PC-3 (cell line): ENCODE results near the gene ZSCAN2. TPM values are rescaled to one million over a fixed set of nuclear protein-coding genes. Genes with fewer than 3 reads are reported as not detected.

Experiments used
- ATAC-seq: fragments of 200-7000 bp; cut with Tn5 transposase; 2 replicates; pipeline ENCODE4 v1.9.1; 2020; ENCODE audit warnings: mild to moderate bottlenecking, moderate library complexity
- BruUV-seq: library from RNA; stranded (reverse); fragments of 400-500 nt; replicated peaks from 2 replicates; lab custom pipeline; 2021; lab: Mats Ljungman, UMichigan
- CTCF ChIA-PET: fragments of 300-600 bp; sonication (Branson Sonifier 250); formaldehyde crosslinking; loops from one replicate; lab custom pipeline; 2022; ENCODE audit warnings: antibody characterized with exemption; lab: Charles Lee
- POLR2A ChIA-PET: fragments of 300-600 bp; sonication (Branson Sonifier 250); formaldehyde crosslinking; loops from one replicate; lab custom pipeline; 2022; ENCODE audit warnings: antibody characterized with exemption; ENCODE audit not compliant: unreplicated experiment; lab: Charles Lee
- DNase-seq: peaks from one replicate; pipeline ENCODE4 v3.0.0-alpha.2; 2015
- H2AFZ ChIP-seq: fragments of 300-600 bp; sonication (generic); 2 replicates; pipeline ENCODE4 v1.6.0; 2016; ENCODE audit warnings: antibody characterized with exemption, low read length
- H3F3A ChIP-seq: fragments of 300-600 bp; sonication (generic); one replicate; pipeline ENCODE4 v1.6.0; 2017; ENCODE audit warnings: antibody characterized with exemption, low read length, control low read depth, mild to moderate bottlenecking; ENCODE audit not compliant: unreplicated experiment
- H3K27ac ChIP-seq: fragments of 300-600 bp; sonication (generic); 2 replicates; pipeline ENCODE4 v1.5.1; 2016; ENCODE audit warnings: mild to moderate bottlenecking, low read length
- H3K27me3 ChIP-seq: fragments of 300-600 bp; sonication (generic); 2 replicates; pipeline ENCODE4 v1.6.1; 2016; ENCODE audit warnings: low read length, mixed read lengths
- H3K36me3 ChIP-seq: fragments of 300-600 bp; sonication (generic); 2 replicates; pipeline ENCODE4 v1.6.1; 2016; ENCODE audit warnings: low read depth, mixed run types, low read length, mixed read lengths
- H3K4me1 ChIP-seq: fragments of 300-600 bp; sonication (generic); 2 replicates; pipeline ENCODE4 v1.5.1; 2016; ENCODE audit warnings: low read length; ENCODE audit not compliant: insufficient read depth
- H3K4me2 ChIP-seq: fragments of 300-600 bp; sonication (generic); 2 replicates; pipeline ENCODE4 v1.6.0; 2016; ENCODE audit warnings: low read length
- H3K4me3 ChIP-seq: fragments of 300-600 bp; sonication (generic); 2 replicates; pipeline ENCODE4 v1.5.1; 2016; ENCODE audit warnings: mild to moderate bottlenecking, low read length, mixed read lengths
- H3K79me2 ChIP-seq: fragments of 300-600 bp; sonication (generic); 2 replicates; pipeline ENCODE4 v1.6.1; 2017; ENCODE audit warnings: low read length, mixed read lengths
- H3K9ac ChIP-seq: fragments of 300-600 bp; sonication (generic); 2 replicates; pipeline ENCODE4 v1.6.0; 2016; ENCODE audit warnings: mild to moderate bottlenecking, low read length
- H3K9me2 ChIP-seq: fragments of 300-600 bp; sonication (generic); replicated peaks from 2 replicates; pipeline ENCODE4 v1.6.1; 2016; ENCODE audit warnings: mixed run types, low read length, mixed read lengths
- H3K9me3 ChIP-seq: fragments of 300-600 bp; sonication (generic); 2 replicates; pipeline ENCODE4 v1.6.1; 2016; ENCODE audit warnings: low read length, mixed read lengths
- H4K20me1 ChIP-seq: fragments of 300-600 bp; sonication (generic); 2 replicates; pipeline ENCODE4 v1.6.1; 2016; ENCODE audit warnings: low read length, mixed read lengths
- EZH2 ChIP-seq: fragments of 300-600 bp; sonication (generic); IDR thresholded peaks from one replicate; pipeline ENCODE4 v1.6.1; 2017; ENCODE audit warnings: antibody characterized with exemption, mild to moderate bottlenecking, low read length; ENCODE audit not compliant: unreplicated experiment
- EZH2phosphoT487 ChIP-seq: fragments of 300-600 bp; sonication (generic); IDR thresholded peaks from 2 replicates; pipeline ENCODE4 v1.6.1; 2018; ENCODE audit warnings: mild to moderate bottlenecking, antibody characterized with exemption, low read length, borderline replicate concordance
- intact Hi-C: fragments of 100-400 bp; cut with micrococcal nuclease; formaldehyde crosslinking; loops from 2 replicates; pipeline ENCODE4 v1.9.0; 2023
- total RNA-seq: library from RNA; depleted of rRNA; stranded (reverse); fragments of >200 nt; gene quantifications from 2 replicates; pipeline ENCODE4 v1.2.3, GENCODE V29; 2014
- TF ChIP-seq, protein P1 (sequence below): fragments of 300-600 bp; sonication (generic); conservative IDR thresholded peaks from 2 replicates; pipeline ENCODE4 v1.5.1; 2017; ENCODE audit warnings: antibody characterized with exemption, low read depth, mild to moderate bottlenecking, low read length

The ZSCAN2 gene
- total RNA-seq, 1 experiment from 2014 or later: 15.0 TPM

DNA sequence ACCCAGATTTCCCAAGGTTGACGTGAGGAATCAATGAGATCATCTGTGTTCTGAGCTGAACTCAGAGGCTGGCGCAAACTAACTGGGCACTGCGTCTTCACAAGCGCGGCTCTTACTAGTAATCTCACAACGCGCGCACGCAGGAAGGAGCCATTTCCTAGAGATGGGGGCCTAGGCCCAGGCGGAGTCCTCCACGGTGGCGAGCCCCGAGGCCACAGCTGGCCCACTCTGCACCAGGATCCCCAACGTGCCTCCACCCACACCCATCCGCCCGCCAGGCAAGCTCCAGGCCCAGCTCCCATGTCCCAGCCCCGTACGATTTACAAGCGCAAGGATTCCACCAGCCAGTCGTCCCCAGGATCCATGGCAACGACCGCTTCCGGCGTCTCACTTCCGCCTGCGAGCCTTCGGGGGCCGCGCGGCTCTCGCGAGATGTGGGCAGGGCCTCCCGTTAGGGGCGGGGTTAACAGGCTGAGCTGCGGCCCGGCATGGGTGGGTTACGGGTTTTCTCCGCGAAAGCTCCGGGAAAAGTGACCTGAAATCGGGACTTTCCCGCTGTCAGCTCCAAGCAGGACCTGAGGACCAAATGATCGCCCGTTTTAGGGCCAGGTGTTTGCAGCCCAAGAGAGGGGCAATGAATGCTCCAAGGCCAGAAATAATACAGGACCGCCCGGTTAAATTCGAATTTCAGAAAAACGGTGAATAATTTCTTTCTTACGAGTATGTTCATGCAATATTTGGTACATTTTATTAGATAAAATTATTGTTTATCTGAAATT is 53.3 kb downstream of the ZSCAN2 start, which contains the start of gene WDR73:
Gene WDR73, minus strand, starts transcription at position 374 of the 779 bp plus-strand sequence. Its CDS starts 9 bp downstream, at position 365.
- H3K4me3 ChIP-seq: peak within 1 kb of the TSS; percentile 91
- H2AFZ ChIP-seq: peak within 1 kb of the TSS; percentile 88
- POLR2A ChIA-PET: interaction anchor here (0.6 to 0.9 kb wide), 3 partner anchors 41 to 274 kb away, joined by 3 to 20 read pairs (median 3); no protein-coding TSS in a partner anchor
- H3K9me3 ChIP-seq: no peaks in the 10 kb centered on the region
- H3K4me1 ChIP-seq: peaks cover 34% of the 10 kb centered on the region
- BruUV-seq: TSS peak; percentile 86
- ATAC-seq (peak; percentile 84), DNase-seq (peak; percentile 93)
- peak within 1 kb of the TSS; percentile 59 for H3K27ac ChIP-seq
- H3K9me2 ChIP-seq: no peaks in the 10 kb centered on the region
- CTCF ChIA-PET: no interaction called here
- H3K9ac ChIP-seq: peak within 1 kb of the TSS; percentile 96
- H3K79me2 ChIP-seq: peaks cover 34% of the 10 kb centered on the region
- H4K20me1 ChIP-seq: no peaks in the 10 kb centered on the region
- no peaks in the 10 kb centered on the region for H3F3A ChIP-seq
- intact Hi-C loops: loop anchor here (1.0 kb wide), 1 partner anchor 94 kb away; the partner anchor contains the start of gene ZNF592
- H3K4me2 ChIP-seq: peak within 1 kb of the TSS; percentile 98
- peaks cover 16% of the 10 kb centered on the region; the same call in 1 of the 2 replicates for H3K36me3 ChIP-seq
- no peaks in the 10 kb centered on the region for H3K27me3 ChIP-seq
- TF ChIP-seq, protein P1, sequence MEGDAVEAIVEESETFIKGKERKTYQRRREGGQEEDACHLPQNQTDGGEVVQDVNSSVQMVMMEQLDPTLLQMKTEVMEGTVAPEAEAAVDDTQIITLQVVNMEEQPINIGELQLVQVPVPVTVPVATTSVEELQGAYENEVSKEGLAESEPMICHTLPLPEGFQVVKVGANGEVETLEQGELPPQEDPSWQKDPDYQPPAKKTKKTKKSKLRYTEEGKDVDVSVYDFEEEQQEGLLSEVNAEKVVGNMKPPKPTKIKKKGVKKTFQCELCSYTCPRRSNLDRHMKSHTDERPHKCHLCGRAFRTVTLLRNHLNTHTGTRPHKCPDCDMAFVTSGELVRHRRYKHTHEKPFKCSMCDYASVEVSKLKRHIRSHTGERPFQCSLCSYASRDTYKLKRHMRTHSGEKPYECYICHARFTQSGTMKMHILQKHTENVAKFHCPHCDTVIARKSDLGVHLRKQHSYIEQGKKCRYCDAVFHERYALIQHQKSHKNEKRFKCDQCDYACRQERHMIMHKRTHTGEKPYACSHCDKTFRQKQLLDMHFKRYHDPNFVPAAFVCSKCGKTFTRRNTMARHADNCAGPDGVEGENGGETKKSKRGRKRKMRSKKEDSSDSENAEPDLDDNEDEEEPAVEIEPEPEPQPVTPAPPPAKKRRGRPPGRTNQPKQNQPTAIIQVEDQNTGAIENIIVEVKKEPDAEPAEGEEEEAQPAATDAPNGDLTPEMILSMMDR: no peak
- no peak for TF ChIP-seq EZH2
- TF ChIP-seq EZH2phosphoT487: no peak

DNA sequence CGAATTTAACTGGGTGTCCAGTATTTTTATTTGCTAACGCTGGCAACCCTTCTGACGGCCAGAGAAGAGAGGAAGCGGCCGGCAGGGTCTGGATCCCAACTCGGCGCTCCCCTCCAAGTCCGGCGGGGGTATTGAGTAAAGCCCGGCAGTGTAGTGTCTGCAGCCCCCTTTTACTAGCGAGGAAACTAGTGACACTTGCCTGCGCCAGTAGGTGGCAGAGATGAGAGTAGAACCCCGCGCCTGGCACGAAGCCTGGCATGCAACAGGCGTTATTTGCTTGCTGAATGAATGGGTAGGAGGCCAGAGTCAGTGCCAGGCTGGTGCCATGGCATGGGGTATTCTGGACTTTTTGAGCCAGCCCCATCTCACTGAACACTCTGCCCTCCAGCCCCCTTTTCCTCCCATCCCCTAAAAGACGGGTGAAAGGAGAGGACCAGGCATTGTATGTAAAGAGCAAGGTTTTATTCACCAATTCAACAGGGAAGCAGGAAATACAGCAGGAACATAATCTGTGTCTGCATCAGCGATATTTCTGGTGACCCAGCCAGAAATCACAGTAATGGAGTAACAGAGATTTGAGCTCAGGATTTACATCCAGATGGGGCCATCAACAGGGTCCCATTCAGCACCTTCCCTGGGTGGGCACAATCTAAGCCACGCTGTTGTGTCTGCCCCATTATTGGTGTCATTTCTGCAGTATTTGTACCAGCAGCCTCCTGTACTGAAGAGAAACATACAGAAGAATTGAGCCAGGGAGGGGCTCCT is 54.1 kb downstream of the ZSCAN2 start:
- CTCF ChIA-PET: no interaction called here
- Histone ChIP-seq H3K27ac (peak overlapping the region; percentile 59), H3K4me1 (peaks cover 34% of the 10 kb centered on the region), H3K4me3 (peak overlapping the region; percentile 91), H2AFZ (peak overlapping the region; percentile 88), H4K20me1 (no peaks in the 10 kb centered on the region), H3K9ac (peak overlapping the region; percentile 96), H3F3A (no peaks in the 10 kb centered on the region), H3K4me2 (peak overlapping the region; percentile 98), H3K27me3 (no peaks in the 10 kb centered on the region), H3K9me2 (no peaks in the 10 kb centered on the region), H3K9me3 (no peaks in the 10 kb centered on the region), H3K36me3 (peaks cover 9% of the 10 kb centered on the region; the same call in 1 of the 2 replicates), H3K79me2 (peaks cover 32% of the 10 kb centered on the region)
- DNase-seq (peak; percentile 82), ATAC-seq (peak; percentile 46)
- TF ChIP-seq EZH2: no peak
- no peak for TF ChIP-seq EZH2phosphoT487
- TF ChIP-seq, protein P1: peak; percentile 76
- intact Hi-C loops: loop anchor here (1.0 kb wide), 1 partner anchor 93 kb away; the partner anchor contains the start of gene ZNF592
- TSS peak; percentile 86 for BruUV-seq
- POLR2A ChIA-PET: interaction anchor here (0.6 to 0.9 kb wide), 3 partner anchors 41 to 273 kb away, joined by 3 to 20 read pairs (median 3); no protein-coding TSS in a partner anchor
